Gastroesophageal sphincter (tissue), 4 donors: Measurements from ENCODE around the gene C5orf24. TPM values are rescaled to one million over a fixed set of nuclear protein-coding genes. Genes with fewer than 3 reads are reported as not detected.

Experiments used
- ATAC-seq: fragments of 150-250 bp; one replicate; pipeline ENCODE4 v1.9.1; 2016; ENCODE audit warnings: mild to moderate bottlenecking, moderate library complexity
- H3K27ac ChIP-seq, 4 donors: fragments of 200-600 bp; sonication (generic) in 3 of 4; 1 replicate in 3 of 4; 2 replicates in 1 of 4; pipeline ENCODE4 v1.5.1; 2016 to 2019
- H3K27me3 ChIP-seq: fragments of 200-600 bp; sonication (generic); one replicate; pipeline ENCODE4 v1.5.1; 2019
- H3K36me3 ChIP-seq, 2 donors: fragments of 200-600 bp; sonication (generic); one replicate each; pipeline ENCODE4 v1.5.1; 2019; ENCODE audit warnings: control low read depth in 1 of 2
- H3K4me1 ChIP-seq, 3 donors: fragments of 200-600 bp; sonication (generic); 1 replicate in 2 of 3; 2 replicates in 1 of 3; pipeline ENCODE4 v1.5.1; 2016 to 2019; ENCODE audit warnings: control low read depth in 2 of 3
- H3K4me3 ChIP-seq, 2 donors: fragments of 200-600 bp; sonication (generic); one replicate each; pipeline ENCODE4 v1.5.1; 2019; ENCODE audit warnings: mild to moderate bottlenecking in 1 of 2, moderate library complexity in 1 of 2
- H3K9me3 ChIP-seq, 3 donors: fragments of 200-600 bp; sonication (generic); one replicate each; pipeline ENCODE4 v1.5.1; 2017 to 2019; ENCODE audit warnings: control low read depth in 2 of 3
- CTCF ChIP-seq, 4 experiments: fragments of 200-600 bp in 2 of 4; fragments of 450-650 bp in 2 of 4; sonication (generic) in 1 of 4; IDR thresholded peaks; one replicate each; pipeline ENCODE4 v1.5.1; 2017 to 2019; ENCODE audit warnings: antibody characterized with exemption in 4 of 4, mild to moderate bottlenecking in 2 of 4, moderate library complexity in 2 of 4
- EP300 ChIP-seq: sonication (generic); formaldehyde crosslinking; IDR thresholded peaks from one replicate; pipeline ENCODE4 v1.6.1; 2017; ENCODE audit warnings: antibody characterized with exemption, mild to moderate bottlenecking
- POLR2A ChIP-seq, 2 donors: fragments of 450-650 bp; IDR thresholded peaks; one replicate each; pipeline ENCODE4 v1.6.1; 2017; ENCODE audit warnings: antibody characterized with exemption in 2 of 2, mild to moderate bottlenecking in 2 of 2, moderate library complexity in 1 of 2
- POLR2AphosphoS5 ChIP-seq: sonication (generic); formaldehyde crosslinking; IDR thresholded peaks from one replicate; pipeline ENCODE4 v1.6.1; 2017; ENCODE audit warnings: antibody characterized with exemption
- WGBS, 2 donors: methylation state at CpG; one replicate each; pipeline ENCODE4 v1.1.5; 2018; ENCODE audit warnings: low coverage in 1 of 2; 5-methylcytosine and 5-hydroxymethylcytosine counted together
- total RNA-seq, 4 donors: library from RNA; depleted of rRNA; stranded (reverse); fragments of >200 nt; gene quantifications; one replicate each; pipeline ENCODE4 v1.1.0, GENCODE V29; 2016

The C5orf24 gene
- total RNA-seq, 4 donors from 2014 or later, result 47.3 to 92.3 (median 70.7) TPM

- no peaks in the 10 kb centered on the region for H3K9me3 ChIP-seq
- ATAC-seq, result no peak
- no peaks in the 10 kb centered on the region for H3K27me3 ChIP-seq
- no peak for TF ChIP-seq POLR2A (IDR thresholded peaks at IDR 0.05)
- peaks cover 0 to 83% of the 10 kb centered on the region in 2 donors for H3K36me3 ChIP-seq
- 92 to 93% methylated on average over 2 of the region's 3 CpGs for WGBS, 2 donors
- H3K27ac ChIP-seq, result no peak overlapping the region
- H3K4me3 ChIP-seq, result no peak overlapping the region
- H3K4me1 ChIP-seq, result no peaks in the 10 kb centered on the region
These were observed 46.5 kb downstream of the C5orf24 start for GRCh38 chr5:134892282-134892681.

- Histone ChIP-seq H3K27ac (no peak overlapping the region), H3K27me3 (no peaks in the 10 kb centered on the region), H3K9me3 (no peaks in the 10 kb centered on the region), H3K36me3 (peaks cover 0 to 85% of the 10 kb centered on the region in 2 donors), H3K4me3 (no peak overlapping the region), H3K4me1 (no peaks in the 10 kb centered on the region)
- no peak for ATAC-seq
- 88 to 92% methylated on average over 2 of the region's 2 CpGs for WGBS, 2 donors
- TF ChIP-seq POLR2A (IDR thresholded peaks at IDR 0.05) (no peak), POLR2AphosphoS5 (no peak), EP300 (no peak), CTCF (IDR thresholded peaks at IDR 0.05) (no peak)
These were observed 47.2 kb downstream of the C5orf24 start for GRCh38 chr5:134892926-134893325.

GRCh38 chr5:134893748-134894505 is 48.2 kb downstream of the C5orf24 start:
- Histone ChIP-seq H3K4me3 (no peak overlapping the region), H3K27me3 (no peaks in the 10 kb centered on the region), H3K36me3 (peaks cover 0 to 84% of the 10 kb centered on the region in 2 donors), H3K9me3 (no peaks in the 10 kb centered on the region), H3K4me1 (no peaks in the 10 kb centered on the region), H3K27ac (no peak overlapping the region)
- TF ChIP-seq CTCF (IDR thresholded peaks at IDR 0.05) (no peak), EP300 (no peak), POLR2AphosphoS5 (no peak), POLR2A (IDR thresholded peaks at IDR 0.05) (no peak)
- no peak for ATAC-seq
- 87% methylated on average over 3 to 7 of the region's 7 CpGs for WGBS, 2 donors

GRCh38 chr5:134902071-134902801 is 56.5 kb downstream of the C5orf24 start:
- Histone ChIP-seq H3K27me3 (no peaks in the 10 kb centered on the region), H3K4me3 (no peak overlapping the region), H3K36me3 (peaks cover 0 to 48% of the 10 kb centered on the region in 2 donors), H3K27ac (no peak overlapping the region), H3K9me3 (no peaks in the 10 kb centered on the region), H3K4me1 (peaks cover 0 to 12% (median 0%) of the 10 kb centered on the region in 3 donors)
- no peak for ATAC-seq
- 84 to 86% methylated on average over 6 of the region's 10 CpGs for WGBS, 2 donors
- TF ChIP-seq POLR2A (IDR thresholded peaks at IDR 0.05) (no peak), CTCF (IDR thresholded peaks at IDR 0.05) (no peak), POLR2AphosphoS5 (no peak), EP300 (no peak)

- Histone ChIP-seq H3K36me3 (peaks cover 0 to 24% of the 10 kb centered on the region in 2 donors), H3K27ac (peak within 1 kb of the TSS; percentile 94 to 99 (median 97)), H3K9me3 (no peaks in the 10 kb centered on the region), H3K27me3 (no peaks in the 10 kb centered on the region), H3K4me3 (peak within 1 kb of the TSS; percentile 74 to 96), H3K4me1 (peaks cover 0 to 12% (median 0%) of the 10 kb centered on the region in 3 donors)
- peak; percentile 95 for ATAC-seq
- TF ChIP-seq POLR2AphosphoS5 (peak; percentile 66), EP300 (no peak), CTCF (IDR thresholded peaks at IDR 0.05) (peak; percentile 82 to 97 (median 94)), POLR2A (IDR thresholded peaks at IDR 0.05) (peak in 1 of 2 donors; percentile 48)
- WGBS, 2 donors, result no CpG with 5 or more reads among the region's 84 CpGs
These were observed 59.0 kb downstream of the C5orf24 start, which contains the start of gene PCBD2 for GRCh38 chr5:134904610-134905245. TSS of gene PCBD2 (plus strand) at chr5:134905131. CDS start at chr5:134905140, 9 bp downstream.
